Right ventricle myocardium superior (tissue), 1 donor: ENCODE results near the gene DDX20. TPM values are rescaled to one million over a fixed set of nuclear protein-coding genes. Genes with fewer than 3 reads are reported as not detected.
"Not testable (repeated sequence)": the region's sequence is repeated elsewhere in the genome, so short reads cannot be mapped to it uniquely, and the experiment has no call there.

Experiments
- ATAC-seq: fragments of 200-7000 bp; cut with Tn5 transposase; one replicate; pipeline ENCODE4 v1.9.1; 2020; ENCODE audit warnings: mild to moderate bottlenecking; ENCODE audit not compliant: poor library complexity
- DNase-seq: peaks from one replicate; pipeline ENCODE4 v3.0.0-alpha.2; 2020
- intact Hi-C: fragments of 100-400 bp; cut with DNase I; formaldehyde crosslinking; loops from one replicate; pipeline ENCODE4 v1.11.2; 2022
- total RNA-seq: library from RNA; stranded (reverse); fragmentation: NEBNext Ultra II Directional; extraction: Animal tissue kit (Norgen Biotek cat#: 25700); gene quantifications from one replicate; pipeline ENCODE4 v1.2.1, GENCODE V29; 2021
- donor health status: DM: no; HTN: yes; CAD: no; lungs with severe emphysema.

DDX20 gene
- total RNA-seq, 1 donor from 2014 or later, result 5.8 TPM

DNA sequence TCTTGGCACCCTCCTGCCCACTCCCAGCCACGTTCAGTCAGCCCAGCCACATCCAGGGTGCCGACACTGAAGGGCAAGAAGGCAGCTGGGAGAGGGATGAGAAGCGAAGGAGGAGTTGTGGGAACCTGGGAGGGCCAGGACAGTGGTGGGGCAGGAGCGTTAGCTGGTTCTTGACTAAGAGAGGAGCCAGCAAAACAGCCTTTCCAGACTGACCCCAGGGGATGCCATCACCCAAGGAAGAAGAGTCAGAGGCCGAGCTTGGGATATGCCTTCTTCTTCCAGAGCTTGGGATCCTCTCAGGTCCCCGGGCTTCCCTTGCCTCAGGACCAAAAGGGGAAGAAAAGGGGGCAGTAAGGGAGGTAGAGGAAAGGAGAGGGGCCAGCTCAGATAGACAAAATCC lies 23.7 kb upstream of the DDX20 start:
- no peak for ATAC-seq

DNA sequence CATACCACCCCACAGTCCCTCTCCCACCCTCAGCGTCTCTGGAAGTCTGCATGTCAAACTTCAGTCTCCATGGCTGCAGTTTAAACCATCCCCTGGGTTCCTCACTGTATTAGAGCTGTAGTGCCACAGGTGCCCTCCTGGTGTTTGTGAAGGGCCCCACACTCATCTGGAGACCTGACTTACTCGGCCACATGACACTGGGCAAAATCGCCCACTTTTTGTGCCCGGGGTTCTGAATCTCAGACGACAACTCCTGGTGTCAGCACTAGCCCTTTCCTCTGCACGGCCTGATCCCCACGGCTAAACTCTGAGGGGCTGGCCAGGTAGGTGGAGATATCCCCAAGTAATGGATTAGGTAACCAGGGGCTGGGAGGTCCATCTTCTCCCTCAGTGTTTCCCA lies 23.0 kb upstream of the DDX20 start:
- ATAC-seq (no peak), DNase-seq (no peak)
- intact Hi-C loops, result no loop called here

More for the DNA sequence above, 23.7 kb upstream of the DDX20 start:
- DNase-seq, result no peak
- intact Hi-C loops, result no loop called here

GRCh38 chr1:111733183-111733991 lies 22.3 kb upstream of the DDX20 start:
- ATAC-seq (peak; percentile 31), DNase-seq (peak; percentile 79)
- intact Hi-C loops, result no loop called here

DNA sequence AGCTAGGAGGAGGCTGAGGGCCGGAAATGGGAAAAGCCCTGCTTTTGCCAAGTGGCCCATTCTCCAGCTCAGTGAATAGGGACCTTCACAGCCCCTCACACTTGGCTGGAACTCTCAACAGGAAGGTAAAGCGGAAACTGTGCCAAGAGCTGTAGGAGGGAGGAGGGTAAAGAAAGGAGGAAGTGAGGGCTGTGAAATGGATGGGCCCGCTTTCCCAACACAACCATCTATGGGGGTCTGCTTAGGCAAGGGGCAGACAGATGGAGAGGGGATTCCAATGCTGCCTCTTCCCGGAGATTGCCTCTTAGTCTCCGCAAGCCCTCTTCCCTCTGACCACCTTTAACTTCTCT lies 21.7 kb upstream of the DDX20 start:
- intact Hi-C loops, result no loop called here
- DNase-seq (no peak), ATAC-seq (no peak)

DNA sequence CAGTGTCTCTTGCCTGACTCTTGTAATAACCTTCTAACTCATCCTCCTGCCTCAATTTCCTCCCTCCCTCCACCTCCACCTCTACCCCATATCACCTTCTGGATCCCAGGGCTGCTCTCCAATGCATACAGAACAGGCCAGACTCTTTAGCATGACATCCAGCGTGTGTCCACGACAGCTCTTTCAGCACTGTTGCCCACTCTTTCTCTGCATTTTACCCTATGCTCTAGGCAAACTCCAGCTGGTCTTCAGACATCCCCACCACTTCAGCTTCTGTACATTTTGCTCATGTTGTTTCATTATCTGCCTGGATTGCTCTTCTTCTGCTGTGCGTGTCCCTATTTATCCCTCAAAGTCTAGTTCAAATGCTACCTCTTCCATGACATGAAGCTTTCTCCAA lies 21.3 kb upstream of the DDX20 start:
- intact Hi-C loops, result no loop called here
- no peak for ATAC-seq
- no peak for DNase-seq

GRCh38 chr1:111734856-111735255 lies 20.8 kb upstream of the DDX20 start:
- no peak for DNase-seq
- ATAC-seq, result no peak
- intact Hi-C loops, result no loop called here

- no peak for ATAC-seq
- intact Hi-C loops, result no loop called here
- DNase-seq, result no peak
Measured at GRCh38 chr1:111735321-111735720, 20.4 kb upstream of the DDX20 start.

DNA sequence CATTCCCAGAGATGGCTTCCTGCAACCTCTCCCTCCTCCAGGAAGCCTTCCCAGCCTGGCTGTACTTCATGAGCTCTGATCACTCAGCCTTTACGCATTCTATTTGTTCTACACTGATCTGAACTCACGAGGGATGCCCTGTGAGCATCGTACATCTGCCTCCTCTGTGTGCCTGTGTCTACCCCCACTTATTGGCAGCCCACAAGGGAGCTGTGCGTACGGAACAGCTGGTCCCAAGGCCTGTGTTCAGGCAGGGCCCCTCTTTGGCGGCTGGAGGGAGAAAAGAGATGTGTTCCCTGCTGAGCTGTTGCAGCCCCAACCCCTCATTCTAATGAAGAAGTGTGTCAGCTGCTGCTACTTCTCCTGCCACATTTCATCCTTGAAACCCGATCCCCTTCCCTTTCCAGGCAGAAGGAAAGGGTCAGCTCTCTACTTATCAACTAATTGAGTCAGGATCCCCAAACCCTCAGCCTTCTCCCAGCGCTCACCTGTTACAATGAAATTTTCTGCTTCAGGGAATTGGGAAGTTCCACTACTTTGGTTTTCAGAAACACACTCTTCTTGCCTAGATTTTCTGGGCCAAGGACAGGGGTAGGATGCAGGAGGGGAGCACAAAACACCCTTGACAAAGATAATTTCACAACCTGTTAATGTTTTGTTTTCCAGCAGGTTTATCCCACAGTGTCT lies 19.7 kb upstream of the DDX20 start:
- ATAC-seq (no peak), DNase-seq (no peak)
- intact Hi-C loops, result no loop called here

DNA sequence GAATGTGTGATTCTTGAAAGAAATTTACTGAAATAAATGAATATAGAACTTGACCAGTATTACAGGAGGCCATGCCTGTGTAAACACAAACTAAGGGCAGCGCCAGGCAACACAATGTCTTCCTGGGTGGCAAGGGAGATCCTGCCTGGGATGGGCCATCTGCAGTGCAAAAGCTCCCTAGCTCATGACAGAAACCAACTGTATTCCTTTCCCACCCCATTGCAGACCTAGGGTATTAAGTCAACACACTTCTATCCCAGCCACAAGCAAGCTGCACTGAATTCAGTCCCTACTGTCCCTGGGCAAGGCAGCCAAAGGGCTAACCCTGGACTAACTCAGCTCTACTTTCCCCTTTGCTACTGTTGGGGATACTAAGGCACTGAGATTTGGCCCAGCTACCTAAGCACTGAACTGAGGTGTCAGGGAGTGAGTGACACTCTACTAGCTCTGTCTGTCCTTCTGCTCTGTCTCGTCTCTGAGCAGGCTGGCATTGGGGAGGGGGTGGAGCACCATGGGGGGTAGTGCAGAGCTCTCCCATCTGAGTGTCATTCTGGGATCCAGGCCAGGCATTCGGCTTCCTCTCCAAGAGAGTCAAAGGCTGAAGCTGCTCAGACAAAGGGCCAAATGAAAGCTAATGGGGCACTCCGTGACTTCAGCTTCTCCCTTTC lies 19.0 kb upstream of the DDX20 start:
- peak; percentile 28 for ATAC-seq
- intact Hi-C loops, result no loop called here
- DNase-seq, result peak; percentile 88

GRCh38 chr1:111737216-111738132 lies 18.2 kb upstream of the DDX20 start:
- DNase-seq (no peak), ATAC-seq (no peak)
- intact Hi-C loops, result no loop called here

GRCh38 chr1:111738133-111738435 lies 17.6 kb upstream of the DDX20 start:
- DNase-seq (no peak), ATAC-seq (no peak)
- intact Hi-C loops, result no loop called here

- ATAC-seq (peak; percentile 65), DNase-seq (peak; percentile 88)
- intact Hi-C loops, result no loop called here
Measured at GRCh38 chr1:111738436-111739193, 17.1 kb upstream of the DDX20 start.

DNA sequence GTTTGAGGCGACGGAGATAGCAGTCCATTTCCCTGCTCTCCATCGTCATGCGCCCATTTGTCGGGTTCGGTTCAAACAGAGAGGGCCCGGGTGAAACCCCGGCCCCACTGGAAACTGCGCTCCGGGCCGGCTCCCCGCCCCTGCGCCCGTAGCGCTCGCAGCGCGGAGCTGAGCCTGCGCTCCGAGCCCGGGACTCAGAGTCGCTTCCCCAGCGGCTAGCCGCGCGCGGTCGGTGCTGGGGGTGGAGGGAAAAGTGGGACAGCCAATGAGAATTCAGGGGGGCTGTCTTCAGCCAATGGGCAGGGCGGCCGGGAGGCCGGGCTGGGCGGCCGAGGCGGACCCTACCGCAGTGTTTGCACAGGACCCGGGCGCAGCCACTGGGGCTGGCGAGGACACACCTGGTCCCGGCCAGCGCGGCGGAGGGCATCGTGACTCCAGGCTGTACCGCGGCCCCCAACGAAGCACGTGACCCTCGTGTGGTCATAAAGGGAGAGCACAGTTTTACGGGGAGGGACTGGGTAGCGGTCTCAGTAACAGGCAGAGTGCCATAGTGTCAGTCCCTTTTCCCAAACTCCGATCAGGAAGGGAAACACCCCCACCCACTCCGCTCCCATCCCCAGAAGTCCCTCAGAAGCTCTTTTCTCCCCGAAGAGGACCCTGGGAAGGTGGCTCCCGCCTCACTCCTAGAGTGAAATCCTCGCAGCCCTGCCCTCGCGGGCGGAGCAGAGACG lies 16.3 kb upstream of the DDX20 start, which contains the start of gene INKA2:
Gene INKA2 (minus strand): TSS at position 202 of the 731 bp plus-strand sequence. CDS start 153 bp downstream, at position 49.
- intact Hi-C loops, result no loop called here
- DNase-seq, result peak; percentile 95
- peak; percentile 84 for ATAC-seq

DNA sequence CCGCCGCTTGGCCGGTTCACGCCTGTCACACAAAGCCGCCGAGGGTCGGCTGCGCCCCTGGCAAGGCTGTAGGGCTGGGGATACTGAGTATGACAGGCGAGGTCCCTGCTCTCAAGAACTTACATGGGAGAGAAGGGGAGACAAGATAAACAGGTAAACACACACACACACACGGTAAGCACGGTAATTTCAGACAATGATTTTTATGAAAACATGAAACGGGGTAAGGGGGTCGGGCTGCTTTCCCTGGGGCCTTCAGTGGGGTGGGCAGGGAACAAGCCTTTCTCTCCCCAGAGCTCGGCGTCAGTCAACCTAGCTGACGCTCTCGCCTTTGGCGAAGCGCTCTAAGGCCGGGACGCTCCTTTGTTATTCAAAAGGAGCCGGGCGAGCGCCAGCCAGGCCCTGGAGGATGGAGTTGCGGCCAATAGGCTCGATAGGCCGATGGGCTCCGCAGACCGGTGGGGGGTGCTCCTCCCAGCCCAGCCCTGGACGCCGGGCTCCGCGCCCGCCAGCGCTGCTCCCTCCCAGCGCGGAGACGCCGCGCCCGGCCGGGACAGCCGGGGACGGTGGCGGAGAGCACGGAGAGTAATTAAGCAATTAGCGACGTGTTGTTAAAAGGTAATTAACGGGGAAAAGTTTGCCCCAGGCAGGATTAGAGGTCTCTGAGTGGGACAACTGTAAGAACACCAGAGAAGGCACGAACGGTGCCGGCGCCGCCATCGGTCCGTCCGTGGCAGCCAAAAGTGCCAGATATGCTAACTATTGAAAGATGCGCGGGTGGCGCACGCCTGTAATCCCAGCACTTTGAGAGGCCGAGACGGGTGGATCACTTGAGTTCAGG lies 15.6 kb upstream of the DDX20 start:
- intact Hi-C loops, result no loop called here
- DNase-seq (peak; percentile 87), ATAC-seq (peak; percentile 61)

GRCh38 chr1:111742292-111742691 lies 13.4 kb upstream of the DDX20 start:
- DNase-seq, ATAC-seq, intact Hi-C loops: not testable (repeated sequence)

- intact Hi-C loops, result no loop called here
- ATAC-seq (no peak), DNase-seq (no peak)
Measured at GRCh38 chr1:111742938-111743549, 12.7 kb upstream of the DDX20 start.
